RKO (cell line): ENCODE measurements around the gene SPTBN4.
"Not testable (repeated sequence)": the region's sequence is repeated elsewhere in the genome, so short reads cannot be mapped to it uniquely, and the experiment has no call there.

Source experiments
- DNase-seq: peaks from one replicate; pipeline ENCODE4 v3.0.0-alpha.2; 2016; ENCODE audit warnings: low spot score

Gene SPTBN4

DNA sequence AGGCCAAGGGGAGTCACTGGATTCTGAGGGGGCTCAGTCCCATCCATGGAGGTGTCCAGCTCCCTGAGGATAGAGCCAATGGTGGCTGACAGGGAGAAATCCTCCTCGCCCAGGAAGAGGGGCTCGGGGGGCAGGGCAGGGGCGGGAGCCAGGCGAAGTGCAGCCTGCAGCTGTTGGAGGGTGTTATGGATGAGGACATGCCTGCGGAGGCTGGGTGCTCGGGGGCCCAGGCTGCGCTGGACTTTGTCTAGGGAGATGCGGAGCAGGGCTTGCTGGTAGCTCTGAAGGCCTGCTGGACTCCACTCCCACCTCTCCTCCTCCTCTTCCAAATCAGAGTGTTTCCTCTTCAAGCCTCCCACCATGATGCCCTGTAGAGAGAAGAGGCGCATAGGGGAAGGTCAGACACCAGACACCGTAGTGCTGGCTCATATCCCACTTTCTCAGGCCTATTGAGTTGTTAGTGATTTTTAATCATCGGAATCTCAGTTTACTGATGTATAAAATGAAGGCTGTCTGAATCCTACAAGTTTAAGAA lies 25.0 kb upstream of the SPTBN4 start:
- no peak for DNase-seq

DNA sequence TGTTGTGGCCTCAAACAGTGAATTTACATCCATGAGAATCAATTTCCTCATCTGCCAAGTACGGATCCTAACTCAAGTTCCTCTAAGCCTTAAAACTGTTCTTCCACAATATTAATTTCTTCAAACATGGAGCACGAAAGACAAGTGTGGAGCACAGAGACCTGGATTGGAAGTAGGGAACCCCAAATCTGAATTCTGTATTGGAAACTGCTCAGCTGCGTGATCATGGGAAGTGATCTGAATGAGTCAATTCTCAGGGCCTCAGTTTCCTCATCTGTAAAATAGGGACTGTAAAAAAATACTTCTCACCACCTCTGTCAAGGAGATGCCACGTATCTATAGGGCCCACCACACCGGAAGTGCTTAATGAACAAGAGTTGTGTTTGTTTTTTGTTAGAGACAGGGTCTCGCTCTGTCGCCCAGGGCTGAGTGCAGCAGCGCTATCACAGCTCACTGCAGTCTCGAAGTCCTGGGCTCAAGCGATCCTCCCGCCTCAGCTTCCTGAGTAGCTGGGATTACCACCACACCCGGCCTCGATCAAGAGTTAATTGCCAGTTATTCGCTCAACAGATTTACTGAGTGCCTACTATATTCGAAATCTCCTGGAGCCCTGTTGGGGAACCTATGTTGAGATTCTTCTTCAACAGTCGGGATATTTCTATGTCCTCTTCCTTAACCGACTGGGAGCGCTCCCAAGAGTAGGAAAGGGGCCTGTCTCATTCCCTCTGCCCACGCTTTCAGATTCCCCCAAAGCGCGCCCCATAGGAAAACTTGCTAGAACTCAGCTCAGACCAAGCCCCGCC lies 24.3 kb upstream of the SPTBN4 start:
- no peak for DNase-seq

DNA sequence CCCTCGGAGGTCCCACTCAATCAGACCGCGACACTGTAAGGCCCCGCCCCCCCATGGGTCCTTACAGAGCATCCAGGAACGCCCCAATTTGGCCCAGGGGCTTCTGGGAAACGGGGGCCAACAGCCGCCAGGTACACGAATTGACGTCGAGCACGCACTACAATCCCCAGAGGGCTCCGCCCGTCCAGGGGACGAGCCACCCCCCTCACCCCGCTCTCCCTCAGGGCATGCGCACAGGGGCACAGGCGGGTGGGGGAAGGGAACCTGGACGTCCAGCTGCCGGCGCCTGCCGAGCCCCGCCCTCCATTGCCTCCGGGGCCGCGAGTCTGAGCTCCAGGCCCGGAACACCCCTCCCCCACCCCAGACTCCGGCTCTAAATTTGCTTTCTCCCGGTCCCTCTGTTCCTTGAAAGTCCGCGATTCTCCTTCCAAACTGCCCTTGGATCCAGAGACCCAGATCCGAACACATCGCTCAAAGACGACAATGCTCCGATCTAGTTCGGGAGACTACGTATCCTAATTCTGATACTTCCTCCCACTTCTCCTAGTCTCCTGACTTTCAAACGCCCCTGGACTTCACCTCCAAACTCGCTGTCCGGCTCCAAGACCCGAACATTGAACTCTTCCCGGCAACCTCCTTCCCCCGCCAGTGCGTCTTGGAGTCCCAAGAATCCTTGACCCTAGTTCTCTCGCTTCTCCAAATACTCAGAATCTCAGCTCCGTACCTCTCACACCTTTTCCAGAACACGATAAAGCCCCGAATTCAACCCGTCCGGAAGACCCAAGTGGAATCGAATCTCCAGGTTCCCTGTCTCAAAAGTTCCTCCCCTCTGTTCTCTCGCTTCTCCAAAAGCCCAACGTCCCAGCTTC lies 23.4 kb upstream of the SPTBN4 start:
- peak; percentile 100 for DNase-seq

DNA sequence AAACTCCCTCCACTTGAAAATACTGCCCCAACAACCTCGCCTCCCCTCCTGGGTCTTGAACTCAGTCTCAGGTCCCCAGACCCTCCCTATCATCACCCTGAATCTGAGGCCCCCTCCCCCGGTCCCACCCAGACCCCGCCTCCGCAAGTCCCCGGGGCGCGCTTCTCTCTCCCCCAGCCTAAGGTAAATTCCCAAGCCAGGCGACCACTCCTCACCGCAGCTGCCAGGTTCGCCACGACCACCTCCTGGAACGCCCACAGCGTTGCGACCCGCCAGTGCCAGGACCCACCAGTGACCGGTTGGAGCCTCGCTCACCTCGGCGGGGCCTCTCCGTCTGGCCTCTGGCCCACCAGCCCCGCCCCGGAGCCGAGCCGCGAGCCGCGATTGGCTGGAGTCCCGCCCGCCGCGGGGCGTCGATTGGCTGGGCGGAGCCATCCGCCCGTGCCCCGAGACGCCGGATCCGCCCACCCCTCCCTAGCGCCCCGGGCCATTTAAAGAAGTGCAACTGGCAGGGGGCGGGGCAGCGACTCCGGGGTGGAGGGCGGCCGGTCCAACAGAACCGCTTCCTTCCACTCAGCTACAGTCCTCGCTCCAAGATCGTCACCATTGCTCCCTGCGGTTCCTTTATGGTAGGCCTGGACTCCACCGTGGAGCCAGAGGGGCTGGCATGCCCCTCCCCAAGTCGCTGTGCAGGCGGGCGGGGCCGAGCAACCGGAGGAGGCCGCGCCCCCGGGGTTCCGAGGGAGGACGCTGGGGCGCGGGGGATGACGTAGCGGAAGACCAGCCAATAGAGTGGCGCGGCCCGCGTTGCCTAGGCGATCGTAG lies 22.6 kb upstream of the SPTBN4 start, which contains the start of gene SERTAD3:
SERTAD3 (minus strand) TSS at position 336 of the 825 bp plus-strand sequence. CDS start 2,255 bp downstream, outside the sequence.
- DNase-seq, result peak; percentile 93

DNA sequence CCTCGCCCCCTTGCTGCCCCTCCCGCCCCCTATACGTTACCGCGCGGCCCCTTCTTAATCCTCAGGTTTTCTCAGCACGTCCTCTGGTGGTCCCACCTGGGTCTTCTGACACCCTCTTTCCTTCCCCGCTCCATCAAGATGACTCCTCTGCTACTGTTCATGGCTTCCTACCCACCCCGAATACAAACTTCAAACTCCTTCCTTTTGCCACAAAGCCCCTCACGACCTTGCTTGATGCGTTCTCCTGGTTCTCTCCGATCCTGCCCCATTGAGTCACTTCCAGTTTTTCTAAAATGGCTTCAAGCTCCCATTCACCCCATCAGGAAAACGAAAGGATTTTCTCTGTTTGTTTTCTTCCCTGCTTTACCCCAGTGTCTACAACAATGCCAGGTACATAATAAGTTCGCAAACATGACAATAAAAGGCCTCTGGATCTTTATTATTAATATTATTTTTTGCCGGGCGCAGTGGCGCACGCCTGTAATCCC lies 21.9 kb upstream of the SPTBN4 start:
- no peak for DNase-seq

DNA sequence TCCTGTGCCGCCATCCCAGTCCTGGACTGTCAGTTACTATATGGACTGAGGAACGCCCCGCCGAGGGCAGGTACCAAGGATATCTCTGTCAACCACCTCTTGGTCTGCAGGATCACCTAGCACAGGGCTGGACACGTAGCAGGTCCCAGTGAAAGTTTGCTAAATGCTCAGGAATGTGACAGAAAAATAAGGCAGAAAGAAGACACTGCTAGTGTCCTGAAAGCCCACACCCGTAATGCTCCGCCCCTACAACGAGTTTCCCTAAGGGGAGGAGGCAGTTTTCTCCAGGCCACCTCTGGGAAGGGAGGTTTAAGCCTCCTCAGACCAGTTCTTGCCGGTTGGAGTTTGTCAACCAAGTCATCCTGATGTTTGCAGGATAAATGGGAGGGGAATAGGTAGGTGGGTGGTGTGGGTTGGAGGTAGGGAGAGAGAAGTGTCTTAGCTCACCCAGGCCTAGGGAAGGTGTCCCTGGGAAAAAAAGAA lies 21.0 kb upstream of the SPTBN4 start:
- no peak for DNase-seq

DNA sequence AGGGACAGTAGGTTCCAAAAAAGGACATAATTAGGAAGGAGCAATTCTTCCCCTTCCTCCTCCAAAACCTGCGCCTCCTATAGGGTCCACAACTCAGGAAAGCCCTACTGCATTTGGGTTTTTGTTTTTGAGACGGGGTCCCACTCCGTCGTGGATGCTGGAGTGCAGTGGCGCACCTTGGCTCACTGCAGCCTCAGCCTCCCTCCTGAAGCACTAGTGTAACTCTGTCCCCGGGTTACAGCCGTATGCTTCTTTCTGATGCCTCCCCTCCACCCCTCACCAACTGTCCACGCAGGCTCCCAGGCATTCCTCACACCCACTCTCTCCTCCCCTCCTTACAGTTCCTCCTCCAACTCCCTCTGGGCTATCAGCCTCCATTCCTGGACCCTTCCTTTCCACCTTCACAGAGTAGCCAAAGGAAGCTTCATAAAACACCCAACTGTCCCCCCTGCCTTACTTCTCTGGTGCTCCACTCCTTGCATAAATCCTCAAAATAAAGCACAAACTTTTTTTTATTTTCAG lies 20.5 kb upstream of the SPTBN4 start:
- DNase-seq, result no peak

DNA sequence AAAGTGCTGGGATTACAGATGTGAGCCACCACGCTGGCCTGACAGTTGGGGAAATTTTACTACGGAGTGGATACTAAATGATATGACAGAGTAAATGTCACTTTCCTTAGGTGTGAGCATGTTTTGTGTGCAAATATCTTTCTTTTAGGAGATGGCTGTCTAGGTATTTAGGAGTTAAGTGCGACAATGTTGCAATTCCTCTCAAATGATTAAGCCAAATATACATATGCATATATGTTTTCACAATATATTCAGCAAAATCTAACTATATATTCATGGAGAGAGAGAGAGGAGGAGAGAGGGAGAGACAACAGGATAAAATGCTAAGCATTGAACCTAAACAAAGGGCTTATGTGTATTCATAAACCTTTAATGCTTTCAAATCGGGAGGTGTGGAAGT lies 17.3 kb upstream of the SPTBN4 start:
- DNase-seq, result no peak

DNA sequence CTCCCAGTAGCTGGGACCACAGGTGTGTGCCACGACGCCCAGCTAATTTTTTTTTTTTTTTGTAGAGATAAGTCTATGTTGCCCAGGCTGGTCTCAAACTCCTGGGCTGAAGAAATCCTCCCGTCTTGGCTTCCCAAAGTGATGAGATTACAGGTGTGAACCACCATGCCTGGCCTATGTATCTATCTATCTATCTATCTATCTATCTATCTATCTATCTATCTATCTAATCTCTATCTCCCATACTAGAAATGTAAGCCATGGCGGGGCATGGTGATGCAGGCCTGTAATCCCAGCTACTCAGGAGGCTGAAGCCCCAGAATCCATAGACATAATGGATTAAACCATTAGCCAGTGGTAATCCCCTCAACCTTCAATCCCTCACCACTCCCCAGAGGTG lies 16.1 kb upstream of the SPTBN4 start:
- DNase-seq, result no peak

DNA sequence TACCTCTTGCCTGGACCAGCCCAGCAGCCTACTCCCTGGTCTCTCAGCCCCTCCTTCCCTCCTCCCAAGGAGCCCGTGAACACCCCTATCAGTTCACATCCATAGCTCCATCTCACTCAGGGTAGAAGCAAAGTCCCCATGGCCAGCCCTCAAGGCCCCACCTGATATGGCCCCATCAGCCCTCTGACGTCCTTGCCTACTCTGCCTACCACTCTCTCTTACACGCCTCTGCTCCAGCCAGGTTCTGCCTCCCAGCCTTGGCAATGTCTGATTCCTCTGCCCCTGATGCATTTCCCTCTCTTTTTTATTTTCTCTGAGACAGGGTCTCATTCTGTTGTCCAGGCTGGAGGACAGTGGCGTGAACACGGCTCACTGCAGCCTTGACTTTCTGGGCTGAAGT lies 14.8 kb upstream of the SPTBN4 start:
- no peak for DNase-seq

DNA sequence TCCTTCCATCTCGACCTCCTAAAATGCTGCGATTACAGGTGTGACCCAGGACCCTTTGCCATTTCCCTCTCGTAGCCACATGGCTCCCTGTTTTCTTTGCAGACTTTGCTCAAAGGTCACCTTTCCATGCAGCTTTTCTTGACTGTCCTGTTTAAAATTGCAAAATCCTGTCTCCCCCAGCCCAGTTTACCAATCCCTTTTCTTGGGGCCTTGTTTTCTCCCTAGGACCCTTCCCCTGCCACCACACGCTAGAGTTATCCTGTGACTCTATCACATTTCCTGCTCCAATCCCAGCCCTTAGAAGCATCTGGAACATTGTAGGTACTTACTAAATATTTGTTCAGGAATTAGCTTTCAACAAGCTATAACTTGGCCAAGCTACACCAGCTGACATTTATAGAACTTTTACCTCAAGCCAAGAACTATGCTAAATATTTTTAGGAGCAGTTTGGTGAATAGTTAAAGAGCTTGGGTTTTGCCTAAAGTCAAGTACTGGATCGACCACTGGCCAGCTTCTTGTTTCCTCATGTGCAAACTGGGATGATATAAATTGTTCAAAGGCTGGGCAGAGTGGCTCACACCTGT lies 13.6 kb upstream of the SPTBN4 start:
- no peak for DNase-seq

DNA sequence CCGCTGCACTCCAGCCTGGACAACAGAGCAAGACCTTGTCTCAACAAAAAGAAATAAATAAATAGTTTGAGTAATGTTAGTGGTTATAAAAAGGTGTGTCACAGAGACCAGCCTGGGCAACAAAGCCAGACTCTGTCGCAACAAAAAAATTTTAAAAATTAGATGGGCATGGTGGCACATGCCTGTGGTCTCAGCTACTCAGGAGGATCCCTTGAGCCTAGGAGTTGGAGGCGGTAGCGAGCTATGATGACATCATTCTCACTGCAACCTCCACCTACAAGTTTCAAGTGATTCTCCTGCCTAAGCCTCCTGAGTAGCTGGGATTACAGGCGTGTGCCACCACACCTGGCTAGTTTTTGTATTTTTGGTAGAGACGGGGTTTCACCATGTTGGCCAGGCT lies 12.9 kb upstream of the SPTBN4 start:
- DNase-seq, result not testable (repeated sequence)

DNA sequence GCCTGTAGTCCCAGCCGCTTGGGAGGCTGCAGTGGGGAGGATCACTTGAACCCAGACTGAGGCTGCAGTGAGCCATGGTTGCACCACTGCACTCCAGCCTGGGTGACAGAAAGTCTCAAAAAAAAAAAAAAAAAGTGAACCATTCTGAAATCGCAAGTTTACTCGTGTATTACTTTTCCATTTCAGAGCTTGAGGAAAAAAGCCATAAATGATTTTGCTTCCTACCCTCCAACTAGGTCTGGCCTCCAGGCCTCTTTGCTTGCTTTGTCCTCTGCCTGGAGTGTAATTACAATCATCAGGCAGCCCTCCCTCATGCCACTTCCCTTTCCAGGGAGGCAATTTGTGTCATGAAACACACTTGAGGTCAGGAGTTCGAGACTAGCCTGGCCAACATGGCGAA lies 9.8 kb upstream of the SPTBN4 start:
- DNase-seq, result no peak

DNA sequence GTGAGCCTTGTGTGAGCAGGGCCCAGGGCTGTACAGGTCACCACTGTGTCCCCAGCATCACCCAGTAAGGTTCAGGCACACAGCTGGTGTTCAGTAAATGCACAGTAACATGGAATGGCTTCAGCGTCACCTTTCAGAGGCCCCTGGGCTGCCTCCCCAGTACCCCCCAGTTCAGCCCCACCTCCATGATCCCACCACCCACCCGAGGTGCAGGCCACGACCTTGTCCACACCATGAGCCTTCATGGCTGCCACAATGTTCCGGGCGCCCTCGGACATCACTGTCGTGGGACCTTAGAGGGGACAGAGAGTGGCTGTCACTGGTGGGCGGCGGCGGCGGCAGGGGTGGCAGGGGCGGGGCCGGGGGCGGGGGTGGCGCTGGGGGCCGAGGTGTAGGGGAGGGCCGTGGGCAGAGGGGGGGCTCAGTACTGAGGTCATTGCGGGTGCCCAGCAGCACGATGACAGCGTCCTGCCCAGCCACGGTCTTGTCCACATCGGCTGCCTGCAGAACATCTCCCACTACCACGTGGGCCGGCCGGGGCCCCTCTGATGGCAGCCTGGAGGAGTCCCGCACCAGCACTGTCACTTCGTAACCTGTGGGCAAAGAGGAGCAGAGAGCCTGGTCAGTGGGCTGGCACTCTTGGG lies 8.7 kb upstream of the SPTBN4 start:
- DNase-seq, result no peak

DNA sequence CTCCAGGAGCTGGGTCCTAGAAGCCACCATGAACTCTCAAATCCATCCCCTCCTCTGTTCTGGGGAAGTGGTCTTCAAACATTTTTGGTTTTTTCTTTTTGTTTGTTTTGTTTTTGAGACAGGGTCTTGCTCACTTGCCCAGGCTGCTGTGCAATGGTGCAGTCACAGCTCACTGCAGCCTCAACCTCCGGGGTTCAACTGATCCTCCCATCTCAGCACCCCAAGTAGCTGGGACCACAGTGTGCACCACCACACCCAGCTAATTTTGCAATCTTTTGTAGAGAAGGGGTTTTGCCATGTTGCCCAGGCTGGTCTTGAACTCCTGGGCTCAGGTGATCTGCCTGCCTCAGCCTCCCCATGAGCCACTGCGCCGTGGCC lies 8.2 kb upstream of the SPTBN4 start:
- no peak for DNase-seq

DNA sequence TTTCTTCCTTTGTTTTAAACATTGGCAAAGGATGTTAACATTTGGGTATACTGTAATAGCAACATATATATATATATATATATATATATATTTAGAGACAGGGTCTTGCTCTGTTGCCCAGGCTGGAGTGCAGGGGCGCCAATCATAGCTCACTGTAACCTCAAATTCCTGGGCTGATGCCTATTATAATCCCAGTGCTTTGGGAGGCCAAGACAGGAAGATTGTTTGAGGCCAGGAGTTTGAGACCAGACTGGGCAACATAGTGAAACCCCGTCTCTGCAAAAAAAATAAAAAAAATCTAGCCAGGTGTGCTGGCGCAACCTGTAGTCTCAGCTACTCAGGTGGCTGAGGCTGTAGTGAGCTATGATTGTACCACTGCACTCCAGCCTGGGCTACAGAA lies 6.6 kb upstream of the SPTBN4 start:
- no peak for DNase-seq

DNA sequence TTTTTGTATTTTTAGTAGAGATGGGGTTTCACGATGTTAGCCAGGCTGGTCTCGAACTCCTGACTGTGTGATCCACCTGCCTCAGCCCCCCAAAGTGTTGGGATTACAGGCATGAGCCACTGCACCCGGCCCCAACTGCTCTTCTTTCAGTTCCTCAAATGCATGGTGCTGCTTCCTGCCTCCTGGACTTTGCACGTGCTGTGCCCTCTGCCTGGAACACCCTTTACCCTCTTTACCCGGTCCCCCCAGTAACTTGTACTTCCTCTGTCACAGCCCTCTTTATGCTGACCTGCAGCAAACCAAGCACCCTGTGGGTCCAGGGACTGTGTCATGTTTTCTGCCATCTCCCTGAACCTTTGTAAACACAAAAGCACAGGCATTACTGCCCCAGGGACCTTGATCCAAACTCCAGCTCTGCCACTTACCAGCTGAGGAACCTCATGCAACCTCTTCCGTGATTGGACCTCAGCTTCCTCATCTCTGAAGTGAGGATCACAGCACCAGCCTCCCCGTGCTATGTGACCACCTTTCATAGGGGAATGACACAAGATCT lies 5.1 kb upstream of the SPTBN4 start:
- no peak for DNase-seq

DNA sequence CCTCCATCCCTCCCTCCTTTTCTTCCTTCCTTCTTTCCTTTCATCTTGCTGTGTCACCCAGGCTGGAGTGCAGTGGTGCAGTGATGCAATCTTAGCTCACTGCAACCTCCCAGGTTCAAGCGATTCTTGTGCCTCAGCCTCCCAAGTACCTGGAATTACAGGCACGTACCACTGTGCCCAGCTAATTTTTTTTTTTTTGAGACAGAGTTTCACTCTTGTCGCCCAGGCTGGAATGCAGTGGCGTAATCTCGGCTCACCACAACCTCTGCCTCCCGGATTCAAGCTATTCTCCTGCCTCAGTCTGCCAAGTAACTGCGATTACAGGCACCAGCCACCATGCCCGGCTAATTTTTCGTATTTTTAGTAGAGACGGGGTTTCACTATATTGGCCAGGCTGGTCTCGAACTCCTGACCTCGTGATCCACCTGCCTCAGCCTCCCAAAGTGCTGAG lies 3.2 kb upstream of the SPTBN4 start:
- DNase-seq, result not testable (repeated sequence)

DNA sequence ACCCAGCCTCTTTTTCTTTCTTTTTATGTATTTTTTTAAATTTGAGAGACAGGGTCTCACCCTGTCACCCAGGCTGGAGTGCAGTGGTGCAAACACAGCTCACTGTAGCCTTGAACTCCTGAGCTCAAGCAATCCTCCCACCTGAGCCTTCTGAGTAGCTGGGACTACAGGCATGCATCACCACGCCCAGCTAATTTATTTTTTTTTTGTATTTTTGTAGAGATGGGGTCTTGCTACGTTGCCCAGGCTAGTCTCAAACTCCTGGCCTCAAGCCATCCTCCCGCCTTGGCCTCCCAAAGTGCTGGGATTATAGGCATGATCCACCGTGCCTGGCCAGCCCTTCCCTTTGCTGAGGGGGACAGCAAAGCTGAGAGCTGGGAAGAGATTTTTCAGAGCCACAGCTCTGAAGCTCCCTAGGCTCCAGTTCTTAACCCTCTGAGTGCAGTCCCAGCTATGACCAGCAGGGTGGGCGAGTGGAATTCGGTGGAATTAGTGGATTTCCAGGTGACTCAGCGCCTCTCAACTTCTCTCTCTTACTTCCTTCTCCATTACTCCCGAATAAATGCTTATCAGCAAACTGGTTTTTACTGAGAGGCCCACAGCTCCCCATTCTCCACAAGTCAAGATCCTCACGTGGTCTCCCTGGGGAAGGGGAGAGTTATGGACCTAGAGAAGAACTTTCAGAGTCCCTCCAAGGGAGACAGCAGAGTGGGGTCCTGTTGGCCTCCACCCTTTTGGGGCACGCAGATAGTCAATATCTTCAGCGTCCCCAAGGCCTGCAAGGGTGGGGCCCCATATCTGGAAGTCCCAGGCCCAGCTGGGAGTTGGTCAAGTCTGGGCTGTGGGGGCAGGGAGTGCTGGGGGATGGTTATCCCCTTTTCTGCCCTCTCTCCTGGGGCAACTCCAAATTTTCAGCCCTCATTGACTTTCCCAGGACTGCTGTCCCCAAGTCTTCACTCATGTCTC lies 2.5 kb upstream of the SPTBN4 start:
- DNase-seq, result peak; percentile 91
